ENCODE measurements around the gene SNRK. TPM values are rescaled to one million over a fixed set of nuclear protein-coding genes. Genes with fewer than 3 reads are reported as not detected.

Gene SNRK
- total RNA-seq, 1 experiment from 2014 or later: 53.3 TPM

DNA sequence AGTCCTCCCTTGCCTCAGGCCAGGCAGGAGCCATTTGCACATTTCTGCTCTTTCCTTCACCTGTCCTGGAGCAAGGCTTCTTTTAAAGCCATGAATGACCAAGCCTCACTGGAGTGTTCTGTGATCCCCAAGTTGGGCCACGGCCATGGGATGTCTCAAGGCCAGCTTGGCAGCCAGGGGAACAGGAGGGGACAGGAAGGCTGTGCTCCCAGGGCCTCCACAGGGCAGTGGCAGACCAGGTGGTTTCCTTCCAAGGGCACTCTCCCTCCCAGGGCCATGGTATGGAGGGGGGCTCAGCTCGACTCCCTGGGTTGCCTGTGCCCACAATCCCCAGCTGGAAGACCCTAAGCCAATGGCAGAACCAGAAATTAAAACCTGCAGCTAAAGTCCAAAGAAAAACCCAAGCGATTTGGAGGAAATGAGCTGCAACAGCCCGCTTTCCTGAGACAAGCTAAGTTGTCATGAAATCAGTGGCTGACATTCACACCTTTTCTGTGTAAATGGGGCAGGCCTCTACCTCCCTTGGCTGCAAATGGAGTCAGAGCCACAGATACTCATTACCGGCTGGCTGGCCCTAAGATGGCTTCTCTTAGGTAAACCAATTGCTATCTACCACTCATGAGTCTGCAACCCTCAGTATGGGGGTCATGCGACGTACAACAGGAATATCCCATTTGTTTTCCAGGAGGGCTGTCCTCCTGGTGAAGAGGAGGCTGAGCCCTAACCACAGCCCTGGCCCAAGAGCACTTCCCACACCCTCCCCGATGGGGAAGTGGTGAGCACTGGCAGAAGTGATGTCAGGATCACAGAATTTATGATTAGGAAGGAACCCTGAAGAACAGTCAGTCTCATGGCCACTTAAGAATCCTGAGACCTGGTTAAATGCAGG lies 83.3 kb downstream of the SNRK start:
- H3K4me3 ChIP-seq (ENCODE audit: low read length): no peak overlapping the region
- no peaks in the 10 kb centered on the region for H3K27me3 ChIP-seq (ENCODE audit: low read length)
- H3K36me3 ChIP-seq (ENCODE audit: low read depth, low read length): no peaks in the 10 kb centered on the region
- H3K27ac ChIP-seq (ENCODE audit: low read length): no peak overlapping the region
- BruUV-seq (replicated peaks): no TSS peak
- H3K4me1 ChIP-seq (ENCODE audit: insufficient read depth, low read length): no peaks in the 10 kb centered on the region
- intact Hi-C loops (cut with micrococcal nuclease): loop anchor here (10.0 kb wide), 1 partner anchor 145 kb away; no protein-coding TSS in a partner anchor
- ATAC-seq (no peak), DNase-seq (no peak)
- no peak overlapping the region for H3K9ac ChIP-seq (ENCODE audit: low read length)
- H3K4me2 ChIP-seq (ENCODE audit: low read length): no peak overlapping the region
- CTCF ChIA-PET: no interaction called here
- no peak overlapping the region for H2AFZ ChIP-seq (ENCODE audit: low read length)
- TF ChIP-seq EZH2 (IDR thresholded peaks at IDR 0.05; ENCODE audit: low read length, unreplicated experiment): no peak
- TF ChIP-seq, protein P1, sequence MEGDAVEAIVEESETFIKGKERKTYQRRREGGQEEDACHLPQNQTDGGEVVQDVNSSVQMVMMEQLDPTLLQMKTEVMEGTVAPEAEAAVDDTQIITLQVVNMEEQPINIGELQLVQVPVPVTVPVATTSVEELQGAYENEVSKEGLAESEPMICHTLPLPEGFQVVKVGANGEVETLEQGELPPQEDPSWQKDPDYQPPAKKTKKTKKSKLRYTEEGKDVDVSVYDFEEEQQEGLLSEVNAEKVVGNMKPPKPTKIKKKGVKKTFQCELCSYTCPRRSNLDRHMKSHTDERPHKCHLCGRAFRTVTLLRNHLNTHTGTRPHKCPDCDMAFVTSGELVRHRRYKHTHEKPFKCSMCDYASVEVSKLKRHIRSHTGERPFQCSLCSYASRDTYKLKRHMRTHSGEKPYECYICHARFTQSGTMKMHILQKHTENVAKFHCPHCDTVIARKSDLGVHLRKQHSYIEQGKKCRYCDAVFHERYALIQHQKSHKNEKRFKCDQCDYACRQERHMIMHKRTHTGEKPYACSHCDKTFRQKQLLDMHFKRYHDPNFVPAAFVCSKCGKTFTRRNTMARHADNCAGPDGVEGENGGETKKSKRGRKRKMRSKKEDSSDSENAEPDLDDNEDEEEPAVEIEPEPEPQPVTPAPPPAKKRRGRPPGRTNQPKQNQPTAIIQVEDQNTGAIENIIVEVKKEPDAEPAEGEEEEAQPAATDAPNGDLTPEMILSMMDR (conservative IDR thresholded peaks at IDR 0.05; ENCODE audit: low read depth, low read length): no peak
- no peaks in the 10 kb centered on the region for H3K9me3 ChIP-seq (ENCODE audit: low read length)
- no peaks in the 10 kb centered on the region for H3F3A ChIP-seq (ENCODE audit: low read length, unreplicated experiment)
- H3K9me2 ChIP-seq (replicated peaks; ENCODE audit: low read length): no peaks in the 10 kb centered on the region
- H4K20me1 ChIP-seq (ENCODE audit: low read length): no peaks in the 10 kb centered on the region
- POLR2A ChIA-PET (ENCODE audit: unreplicated experiment): no interaction called here
- H3K79me2 ChIP-seq (ENCODE audit: low read length): no peaks in the 10 kb centered on the region

GRCh38 chr3:43370293-43370980 lies 84.1 kb downstream of the SNRK start:
- H3K4me3 ChIP-seq (ENCODE audit: low read length): no peak overlapping the region
- CTCF ChIA-PET: no interaction called here
- intact Hi-C loops (cut with micrococcal nuclease): loop anchor here (10.0 kb wide), 1 partner anchor 146 kb away; no protein-coding TSS in a partner anchor

More at GRCh38 chr3:43370293-43370980, 84.1 kb downstream of the SNRK start:
- Histone ChIP-seq H3K36me3 (ENCODE audit: low read depth, low read length) (no peaks in the 10 kb centered on the region), H3K79me2 (ENCODE audit: low read length) (no peaks in the 10 kb centered on the region), H3K9me2 (replicated peaks; ENCODE audit: low read length) (no peaks in the 10 kb centered on the region), H4K20me1 (ENCODE audit: low read length) (no peaks in the 10 kb centered on the region), H3K4me1 (ENCODE audit: insufficient read depth, low read length) (no peaks in the 10 kb centered on the region), H3K9ac (ENCODE audit: low read length) (no peak overlapping the region), H3K4me2 (ENCODE audit: low read length) (no peak overlapping the region), H3K9me3 (ENCODE audit: low read length) (no peaks in the 10 kb centered on the region), H2AFZ (ENCODE audit: low read length) (no peak overlapping the region), H3F3A (ENCODE audit: low read length, unreplicated experiment) (no peaks in the 10 kb centered on the region), H3K27me3 (ENCODE audit: low read length) (no peaks in the 10 kb centered on the region), H3K27ac (ENCODE audit: low read length) (no peak overlapping the region)
- BruUV-seq (replicated peaks): no TSS peak
- POLR2A ChIA-PET (ENCODE audit: unreplicated experiment): no interaction called here
- TF ChIP-seq, protein P1 (conservative IDR thresholded peaks at IDR 0.05; ENCODE audit: low read depth, low read length): no peak
- TF ChIP-seq EZH2 (IDR thresholded peaks at IDR 0.05; ENCODE audit: low read length, unreplicated experiment): no peak
- TF ChIP-seq EZH2phosphoT487 (IDR thresholded peaks at IDR 0.05; ENCODE audit: borderline replicate concordance, low read length): no peak
- DNase-seq (no peak), ATAC-seq (no peak)
